ENCODE results near the gene KCNIP3. TPM values are rescaled to one million over a fixed set of nuclear protein-coding genes. Genes with fewer than 3 reads are reported as not detected.

Gene KCNIP3
- polyA plus RNA-seq, 1 of the 3 experiments (the other 2 are of a cell fraction): 0.97 TPM

DNA sequence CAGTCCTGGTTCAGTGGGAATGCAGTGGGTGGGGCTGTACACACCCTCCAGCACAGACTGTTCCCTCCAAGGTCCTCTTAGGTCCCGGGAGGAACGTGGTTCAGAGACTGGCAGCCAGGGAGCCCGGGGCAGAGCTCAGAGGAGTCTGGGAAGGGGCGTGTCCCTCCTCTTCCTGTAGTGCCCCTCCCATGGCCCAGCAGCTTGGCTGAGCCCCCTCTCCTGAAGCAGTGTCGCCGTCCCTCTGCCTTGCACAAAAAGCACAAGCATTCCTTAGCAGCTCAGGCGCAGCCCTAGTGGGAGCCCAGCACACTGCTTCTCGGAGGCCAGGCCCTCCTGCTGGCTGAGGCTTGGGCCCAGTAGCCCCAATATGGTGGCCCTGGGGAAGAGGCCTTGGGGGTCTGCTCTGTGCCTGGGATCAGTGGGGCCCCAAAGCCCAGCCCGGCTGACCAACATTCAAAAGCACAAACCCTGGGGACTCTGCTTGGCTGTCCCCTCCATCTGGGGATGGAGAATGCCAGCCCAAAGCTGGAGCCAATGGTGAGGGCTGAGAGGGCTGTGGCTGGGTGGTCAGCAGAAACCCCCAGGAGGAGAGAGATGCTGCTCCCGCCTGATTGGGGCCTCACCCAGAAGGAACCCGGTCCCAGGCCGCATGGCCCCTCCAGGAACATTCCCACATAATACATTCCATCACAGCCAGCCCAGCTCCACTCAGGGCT lies 87.9 kb downstream of the KCNIP3 start:
- Histone ChIP-seq H3K79me2 (ENCODE audit: insufficient read depth) (no peaks in the 10 kb centered on the region), H3K27ac (ENCODE audit: low read depth in 2 of 2, low read length in 1 of 2) (no peak overlapping the region), H3K4me3 (ENCODE audit: low read depth in 2 of 2, low read length in 1 of 2) (no peak overlapping the region), H3K9me3 (no peaks in the 10 kb centered on the region), H3K9me2 (no peaks in the 10 kb centered on the region), H4K20me1 (ENCODE audit: insufficient read depth) (no peaks in the 10 kb centered on the region), H2AFZ (ENCODE audit: low read depth) (no peak overlapping the region), H3F3A (replicated peaks; ENCODE audit: insufficient read depth) (no peaks in the 10 kb centered on the region), H3K27me3 (ENCODE audit: insufficient read depth) (no peaks in the 10 kb centered on the region; the same call in 1 of the 2 replicates), H3K9ac (no peak overlapping the region), H3K4me1 (ENCODE audit: control insufficient read depth in 1 of 2, insufficient read depth in 2 of 2, low read depth in 1 of 2, low read length in 1 of 2) (no peaks in the 10 kb centered on the region), H3K4me2 (no peak overlapping the region), H3K36me3 (replicated peaks in 1 of 2; ENCODE audit: control insufficient read depth in 1 of 2, insufficient read depth in 2 of 2, low read length in 1 of 2) (no peaks in the 10 kb centered on the region)
- DNase-seq: no peak
- ChIA-PET CTCF (interaction anchor here (1.0 to 2.3 kb wide), 2 partner anchors 40 to 154 kb away, joined by 3 to 6 read pairs; no protein-coding TSS in a partner anchor), POLR2A (no interaction called here)
- WGBS (ENCODE audit: low lambda C conversion rate): 73% methylated on average over 2 of the region's 12 CpGs
- no peak for TF ChIP-seq EZH2phosphoT487 (IDR thresholded peaks at IDR 0.05; ENCODE audit: borderline replicate concordance, low read depth)
- TF ChIP-seq, protein P1, sequence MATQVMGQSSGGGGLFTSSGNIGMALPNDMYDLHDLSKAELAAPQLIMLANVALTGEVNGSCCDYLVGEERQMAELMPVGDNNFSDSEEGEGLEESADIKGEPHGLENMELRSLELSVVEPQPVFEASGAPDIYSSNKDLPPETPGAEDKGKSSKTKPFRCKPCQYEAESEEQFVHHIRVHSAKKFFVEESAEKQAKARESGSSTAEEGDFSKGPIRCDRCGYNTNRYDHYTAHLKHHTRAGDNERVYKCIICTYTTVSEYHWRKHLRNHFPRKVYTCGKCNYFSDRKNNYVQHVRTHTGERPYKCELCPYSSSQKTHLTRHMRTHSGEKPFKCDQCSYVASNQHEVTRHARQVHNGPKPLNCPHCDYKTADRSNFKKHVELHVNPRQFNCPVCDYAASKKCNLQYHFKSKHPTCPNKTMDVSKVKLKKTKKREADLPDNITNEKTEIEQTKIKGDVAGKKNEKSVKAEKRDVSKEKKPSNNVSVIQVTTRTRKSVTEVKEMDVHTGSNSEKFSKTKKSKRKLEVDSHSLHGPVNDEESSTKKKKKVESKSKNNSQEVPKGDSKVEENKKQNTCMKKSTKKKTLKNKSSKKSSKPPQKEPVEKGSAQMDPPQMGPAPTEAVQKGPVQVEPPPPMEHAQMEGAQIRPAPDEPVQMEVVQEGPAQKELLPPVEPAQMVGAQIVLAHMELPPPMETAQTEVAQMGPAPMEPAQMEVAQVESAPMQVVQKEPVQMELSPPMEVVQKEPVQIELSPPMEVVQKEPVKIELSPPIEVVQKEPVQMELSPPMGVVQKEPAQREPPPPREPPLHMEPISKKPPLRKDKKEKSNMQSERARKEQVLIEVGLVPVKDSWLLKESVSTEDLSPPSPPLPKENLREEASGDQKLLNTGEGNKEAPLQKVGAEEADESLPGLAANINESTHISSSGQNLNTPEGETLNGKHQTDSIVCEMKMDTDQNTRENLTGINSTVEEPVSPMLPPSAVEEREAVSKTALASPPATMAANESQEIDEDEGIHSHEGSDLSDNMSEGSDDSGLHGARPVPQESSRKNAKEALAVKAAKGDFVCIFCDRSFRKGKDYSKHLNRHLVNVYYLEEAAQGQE (IDR thresholded peaks at IDR 0.05; ENCODE audit: low read depth, low read length): no peak
- TF ChIP-seq CHD2 (IDR thresholded peaks at IDR 0.05; ENCODE audit: low read length, partially characterized antibody): no peak
- TF ChIP-seq TCF12 (IDR thresholded peaks at IDR 0.05): no peak
- TF ChIP-seq TEAD4 (IDR thresholded peaks at IDR 0.05; ENCODE audit: borderline replicate concordance, insufficient read depth): no peak
- TF ChIP-seq FOXJ3 (CRISPR knock-in tag; IDR thresholded peaks at IDR 0.05): no peak

DNA sequence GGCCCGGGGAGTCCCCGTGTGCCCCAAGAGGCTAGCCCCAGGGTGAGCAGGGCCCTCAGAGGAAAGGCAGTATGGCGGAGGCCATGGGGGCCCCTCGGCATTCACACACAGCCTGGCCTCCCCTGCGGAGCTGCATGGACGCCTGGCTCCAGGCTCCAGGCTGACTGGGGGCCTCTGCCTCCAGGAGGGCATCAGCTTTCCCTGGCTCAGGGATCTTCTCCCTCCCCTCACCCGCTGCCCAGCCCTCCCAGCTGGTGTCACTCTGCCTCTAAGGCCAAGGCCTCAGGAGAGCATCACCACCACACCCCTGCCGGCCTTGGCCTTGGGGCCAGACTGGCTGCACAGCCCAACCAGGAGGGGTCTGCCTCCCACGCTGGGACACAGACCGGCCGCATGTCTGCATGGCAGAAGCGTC lies 88.4 kb downstream of the KCNIP3 start:
- no peaks in the 10 kb centered on the region for H3K4me1 ChIP-seq (ENCODE audit: control insufficient read depth in 1 of 2, insufficient read depth in 2 of 2, low read depth in 1 of 2, low read length in 1 of 2)
- ChIA-PET POLR2A (no interaction called here), CTCF (interaction anchor here (2.3 kb wide), 1 partner anchor 40 kb away, joined by 6 read pairs; no protein-coding TSS in a partner anchor)
- whole genome bisulfite sequencing (ENCODE audit: low lambda C conversion rate): 90% methylated on average over 2 of the region's 12 CpGs
- no peaks in the 10 kb centered on the region for H3K36me3 ChIP-seq (replicated peaks in 1 of 2; ENCODE audit: control insufficient read depth in 1 of 2, insufficient read depth in 2 of 2, low read length in 1 of 2)
- no peak overlapping the region for H2AFZ ChIP-seq (ENCODE audit: low read depth)
- no peaks in the 10 kb centered on the region for H4K20me1 ChIP-seq (ENCODE audit: insufficient read depth)
- no peaks in the 10 kb centered on the region for H3K9me3 ChIP-seq
- DNase-seq: no peak
- H3K27ac ChIP-seq (ENCODE audit: low read depth in 2 of 2, low read length in 1 of 2): no peak overlapping the region
- H3K4me2 ChIP-seq: no peak overlapping the region
- H3F3A ChIP-seq (replicated peaks; ENCODE audit: insufficient read depth): no peaks in the 10 kb centered on the region
- no peak overlapping the region for H3K9ac ChIP-seq
- no peak overlapping the region for H3K4me3 ChIP-seq (ENCODE audit: low read depth in 2 of 2, low read length in 1 of 2)
- H3K9me2 ChIP-seq: no peaks in the 10 kb centered on the region
- H3K79me2 ChIP-seq (ENCODE audit: insufficient read depth): no peaks in the 10 kb centered on the region
- no peaks in the 10 kb centered on the region; the same call in 1 of the 2 replicates for H3K27me3 ChIP-seq (ENCODE audit: insufficient read depth)
- TF ChIP-seq, protein P2, sequence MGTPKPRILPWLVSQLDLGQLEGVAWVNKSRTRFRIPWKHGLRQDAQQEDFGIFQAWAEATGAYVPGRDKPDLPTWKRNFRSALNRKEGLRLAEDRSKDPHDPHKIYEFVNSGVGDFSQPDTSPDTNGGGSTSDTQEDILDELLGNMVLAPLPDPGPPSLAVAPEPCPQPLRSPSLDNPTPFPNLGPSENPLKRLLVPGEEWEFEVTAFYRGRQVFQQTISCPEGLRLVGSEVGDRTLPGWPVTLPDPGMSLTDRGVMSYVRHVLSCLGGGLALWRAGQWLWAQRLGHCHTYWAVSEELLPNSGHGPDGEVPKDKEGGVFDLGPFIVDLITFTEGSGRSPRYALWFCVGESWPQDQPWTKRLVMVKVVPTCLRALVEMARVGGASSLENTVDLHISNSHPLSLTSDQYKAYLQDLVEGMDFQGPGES (IDR thresholded peaks at IDR 0.05; ENCODE audit: low read depth, low read length): no peak
- TF ChIP-seq JUND (IDR thresholded peaks at IDR 0.05) (no peak), SMC3 (IDR thresholded peaks at IDR 0.05; ENCODE audit: low read depth, low read length) (no peak), TCF12 (IDR thresholded peaks at IDR 0.05) (no peak), TAF1 (IDR thresholded peaks at IDR 0.05; ENCODE audit: borderline replicate concordance, low read depth, low read length) (no peak), NFIC (IDR thresholded peaks at IDR 0.05; ENCODE audit: borderline replicate concordance) (no peak), NRF1 (IDR thresholded peaks at IDR 0.05; ENCODE audit: low read depth, low read length) (no peak), RAD21 (IDR thresholded peaks at IDR 0.05; ENCODE audit: low read length) (no peak), ELF1 (IDR thresholded peaks at IDR 0.05) (no peak), RFX5 (IDR thresholded peaks at IDR 0.05; ENCODE audit: low read length) (no peak), EP300 (IDR thresholded peaks at IDR 0.05; ENCODE audit: borderline replicate concordance in 1 of 2, low read depth in 1 of 2, low read length in 1 of 2) (no peak), RXRA (IDR thresholded peaks at IDR 0.05; ENCODE audit: borderline replicate concordance, low read depth) (no peak), GATA2 (CRISPR knock-in tag; IDR thresholded peaks at IDR 0.05) (no peak), MXI1 (IDR thresholded peaks at IDR 0.05; ENCODE audit: low read depth, low read length) (no peak)
- TF ChIP-seq, protein P3, sequence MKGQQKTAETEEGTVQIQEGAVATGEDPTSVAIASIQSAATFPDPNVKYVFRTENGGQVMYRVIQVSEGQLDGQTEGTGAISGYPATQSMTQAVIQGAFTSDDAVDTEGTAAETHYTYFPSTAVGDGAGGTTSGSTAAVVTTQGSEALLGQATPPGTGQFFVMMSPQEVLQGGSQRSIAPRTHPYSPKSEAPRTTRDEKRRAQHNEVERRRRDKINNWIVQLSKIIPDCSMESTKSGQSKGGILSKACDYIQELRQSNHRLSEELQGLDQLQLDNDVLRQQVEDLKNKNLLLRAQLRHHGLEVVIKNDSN (IDR thresholded peaks at IDR 0.05; ENCODE audit: borderline replicate concordance, low read depth): no peak
- TF ChIP-seq, protein P4, sequence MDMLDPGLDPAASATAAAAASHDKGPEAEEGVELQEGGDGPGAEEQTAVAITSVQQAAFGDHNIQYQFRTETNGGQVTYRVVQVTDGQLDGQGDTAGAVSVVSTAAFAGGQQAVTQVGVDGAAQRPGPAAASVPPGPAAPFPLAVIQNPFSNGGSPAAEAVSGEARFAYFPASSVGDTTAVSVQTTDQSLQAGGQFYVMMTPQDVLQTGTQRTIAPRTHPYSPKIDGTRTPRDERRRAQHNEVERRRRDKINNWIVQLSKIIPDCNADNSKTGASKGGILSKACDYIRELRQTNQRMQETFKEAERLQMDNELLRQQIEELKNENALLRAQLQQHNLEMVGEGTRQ (IDR thresholded peaks at IDR 0.05; ENCODE audit: borderline replicate concordance, low read depth, low read length): no peak
- TF ChIP-seq, protein P5, sequence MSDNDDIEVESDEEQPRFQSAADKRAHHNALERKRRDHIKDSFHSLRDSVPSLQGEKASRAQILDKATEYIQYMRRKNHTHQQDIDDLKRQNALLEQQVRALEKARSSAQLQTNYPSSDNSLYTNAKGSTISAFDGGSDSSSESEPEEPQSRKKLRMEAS (IDR thresholded peaks at IDR 0.05; ENCODE audit: low read depth): no peak
